ENCODE results near the gene ELOB.

ELOB gene

DNA sequence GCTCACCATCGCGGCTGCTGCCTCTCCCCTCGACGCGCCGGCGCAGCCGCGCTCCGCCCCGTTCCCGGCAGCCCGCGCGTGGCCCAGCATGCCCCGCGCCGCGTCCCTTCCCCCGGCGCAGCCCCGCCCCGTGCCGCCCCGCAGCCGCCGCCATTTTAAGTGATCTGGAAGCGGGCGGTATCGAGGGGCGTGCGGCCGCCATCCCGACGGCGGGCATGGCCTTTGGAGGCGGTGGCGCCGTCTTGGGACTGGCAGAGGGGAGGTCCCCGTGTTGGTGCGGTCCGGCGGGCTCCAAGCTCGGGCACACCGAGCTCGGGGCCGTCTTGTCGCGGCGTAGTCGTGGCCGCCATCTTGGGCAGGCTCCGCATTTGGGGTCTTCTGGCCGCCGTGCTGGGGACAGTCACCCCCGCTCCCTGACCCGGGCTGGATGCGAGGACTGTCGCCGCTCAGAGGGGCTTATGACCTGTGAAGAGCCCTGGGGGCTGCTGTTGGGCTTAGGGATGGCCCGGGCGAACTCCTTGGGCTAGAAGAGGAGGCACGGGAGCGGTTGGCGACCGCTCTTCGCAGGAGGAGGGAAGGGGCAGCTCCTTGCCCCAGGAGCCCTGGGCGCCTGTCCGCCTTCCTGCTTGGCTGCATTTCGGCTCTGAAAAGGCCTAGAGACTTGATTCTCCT is at the start of gene ELOB:
Gene ELOB (minus strand): TSS at position 50 of the 672 bp plus-strand sequence. CDS start 41 bp downstream, at position 9.
- DNase-seq (ENCODE audit: low read depth), result peak; percentile 86

DNA sequence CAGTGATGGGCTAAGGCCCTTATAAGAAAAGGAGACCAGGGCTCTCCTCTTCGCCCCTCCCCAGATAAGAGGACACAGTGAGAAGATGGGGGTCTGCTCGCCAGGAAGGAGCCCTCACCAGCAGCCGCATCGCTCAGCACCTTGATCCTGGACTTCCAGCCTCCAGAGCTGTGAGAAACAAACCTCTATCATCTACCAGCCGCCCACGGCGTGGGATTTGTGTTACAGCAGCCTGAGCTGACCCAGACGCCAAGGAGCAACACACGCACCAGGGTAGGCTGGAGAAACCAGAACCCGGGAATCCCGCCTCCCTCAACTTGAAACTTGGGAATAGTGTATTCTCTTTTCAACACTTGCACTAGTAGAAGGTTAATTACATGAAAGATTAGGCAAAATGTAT is 48.8 kb upstream of the ELOB start:
- no peak for DNase-seq (ENCODE audit: low read depth)

DNA sequence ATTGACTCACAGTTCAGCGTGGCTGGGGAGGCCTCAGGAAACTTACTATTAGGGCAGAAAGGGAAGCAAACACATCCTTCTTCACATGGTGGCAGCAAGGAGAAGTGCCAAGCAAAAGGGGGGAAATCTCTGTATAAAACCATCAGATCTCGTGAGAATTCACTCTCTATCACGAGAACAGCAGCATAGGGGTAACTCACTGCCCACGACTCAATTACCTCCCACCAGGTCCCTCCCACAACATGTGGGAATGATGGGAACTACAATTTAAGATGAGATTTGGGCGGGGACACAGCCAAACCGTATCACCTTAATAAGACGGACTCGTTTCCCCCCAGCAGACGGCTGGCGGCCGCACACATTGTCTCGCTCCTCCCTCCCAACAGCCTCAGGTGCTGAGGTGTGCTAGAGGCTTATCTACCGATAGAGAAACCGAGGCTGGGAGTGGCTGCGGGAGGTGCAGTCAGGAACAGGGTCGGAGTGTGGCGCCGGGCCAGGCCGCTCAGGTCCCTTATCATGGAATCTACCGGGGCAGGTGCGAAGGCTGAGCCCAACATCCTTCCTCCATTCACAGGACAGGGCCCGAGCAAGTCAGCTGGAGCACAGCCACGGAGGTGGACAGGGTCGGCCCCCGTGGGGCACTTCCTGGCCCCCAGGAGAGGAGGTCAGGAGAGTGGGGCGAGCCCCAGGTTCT is 48.1 kb upstream of the ELOB start:
- no peak for DNase-seq (ENCODE audit: low read depth)

DNA sequence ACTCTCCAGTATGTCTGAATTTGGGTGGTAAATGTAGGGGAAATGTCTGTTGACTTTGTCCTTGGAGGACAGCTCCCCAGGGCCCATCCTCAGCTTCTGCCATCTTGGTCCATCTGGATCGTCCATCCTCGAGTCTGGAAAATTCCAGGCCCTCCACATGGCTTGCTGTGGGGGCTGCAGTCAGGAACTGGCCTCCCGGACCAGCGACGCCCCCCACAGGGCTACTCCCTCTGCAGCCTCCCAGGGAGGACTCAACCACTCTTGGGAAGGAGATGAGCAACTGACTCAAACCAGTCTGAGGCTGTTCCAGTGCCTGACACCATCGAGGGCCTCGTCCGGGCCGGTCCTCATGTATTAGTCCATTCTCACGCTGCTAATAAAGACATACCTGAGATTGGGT is 47.5 kb upstream of the ELOB start:
- no peak for DNase-seq (ENCODE audit: low read depth)

DNA sequence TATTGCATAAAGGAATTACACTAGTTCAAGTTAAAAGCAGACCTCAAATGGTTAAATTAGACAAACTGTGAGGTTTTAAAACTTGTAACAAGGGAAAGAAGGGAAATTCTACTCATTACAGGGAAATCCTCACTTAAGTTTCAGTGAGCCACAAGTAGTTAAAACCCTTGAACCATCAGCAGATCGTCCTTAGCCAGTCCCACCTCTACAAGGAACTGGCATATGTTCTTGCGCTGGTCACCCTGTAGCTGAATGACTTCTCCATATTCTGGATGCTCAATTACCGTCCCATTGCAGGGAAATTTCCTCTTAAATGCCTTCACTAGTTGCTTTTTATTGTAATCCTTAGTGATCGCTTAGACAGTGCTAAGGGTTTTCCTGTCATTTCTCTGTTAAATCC is 45.4 kb upstream of the ELOB start:
- no peak for DNase-seq (ENCODE audit: low read depth)

DNA sequence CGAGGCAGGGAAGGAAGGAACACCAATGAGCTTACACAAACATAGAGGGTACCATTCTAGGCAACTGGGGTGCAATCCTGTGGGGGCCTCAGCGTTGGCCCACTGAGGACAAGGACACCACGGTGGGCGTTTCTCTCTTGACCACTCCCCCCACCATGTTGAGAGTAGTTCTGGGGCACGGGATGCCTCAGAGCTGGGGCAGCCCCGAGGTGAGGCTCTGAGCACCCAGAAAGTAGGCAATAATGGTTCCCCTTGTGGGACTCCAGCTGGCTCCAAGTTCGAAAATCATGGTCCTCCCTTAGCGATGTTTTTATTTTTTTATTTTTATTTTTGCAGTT is 45.0 kb upstream of the ELOB start:
- DNase-seq (ENCODE audit: low read depth), result no peak

DNA sequence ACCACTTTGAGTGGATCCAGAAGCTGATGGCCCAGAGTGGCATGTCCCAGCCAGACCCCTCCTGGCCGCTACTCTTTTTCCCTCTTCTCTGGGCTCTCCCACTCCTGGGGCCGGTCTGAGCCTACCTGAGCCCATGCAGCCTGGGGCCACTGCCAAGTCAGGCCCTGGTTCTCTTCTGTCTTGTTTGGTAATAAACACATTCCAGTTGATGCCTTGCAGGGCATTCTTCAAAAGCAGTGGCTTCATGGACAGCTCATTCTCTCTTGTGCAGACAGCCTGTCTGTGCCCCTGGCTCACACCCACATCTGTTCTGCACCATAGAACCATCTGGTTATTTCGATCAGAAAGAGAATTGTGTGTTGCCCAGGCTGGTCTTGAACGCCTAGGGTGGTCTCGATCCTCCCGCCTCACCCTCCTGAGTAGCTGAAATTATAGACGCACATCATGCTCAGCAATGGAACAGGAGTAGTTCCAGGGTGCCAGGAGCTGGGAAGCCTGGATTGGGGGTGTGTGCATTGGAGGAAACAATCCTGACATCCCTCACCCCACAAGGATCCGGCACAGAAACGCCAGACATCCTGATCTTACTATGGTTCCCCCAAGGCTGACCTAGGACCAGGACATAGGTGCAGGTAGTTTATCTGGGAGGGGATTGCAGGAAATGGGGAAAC is 44.5 kb upstream of the ELOB start:
- no peak for DNase-seq (ENCODE audit: low read depth)

DNA sequence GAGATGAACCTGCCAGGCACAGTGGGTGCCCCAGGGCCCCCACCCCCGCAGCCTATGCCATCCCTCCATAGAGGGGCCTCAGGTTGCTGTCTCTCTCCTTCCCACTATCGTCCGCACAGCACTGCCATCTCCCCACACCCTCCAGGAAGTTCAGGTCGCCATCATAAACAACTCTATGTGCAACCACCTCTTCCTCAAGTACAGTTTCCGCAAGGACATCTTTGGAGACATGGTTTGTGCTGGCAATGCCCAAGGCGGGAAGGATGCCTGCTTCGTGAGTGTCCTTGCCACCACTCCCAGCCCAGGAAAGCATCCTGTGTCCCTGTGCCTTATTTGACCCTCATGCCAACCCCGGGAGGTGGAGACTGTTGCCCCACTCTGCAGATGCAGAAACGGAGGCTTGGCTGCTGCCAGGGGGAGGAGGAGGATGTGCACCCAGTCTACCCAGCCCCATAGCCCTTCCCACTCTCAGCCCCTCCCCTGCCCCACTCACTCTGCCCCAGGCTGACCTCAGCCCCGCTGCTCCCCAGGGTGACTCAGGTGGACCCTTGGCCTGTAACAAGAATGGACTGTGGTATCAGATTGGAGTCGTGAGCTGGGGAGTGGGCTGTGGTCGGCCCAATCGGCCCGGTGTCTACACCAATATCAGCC is 43.9 kb upstream of the ELOB start:
- DNase-seq (ENCODE audit: low read depth), result no peak

DNA sequence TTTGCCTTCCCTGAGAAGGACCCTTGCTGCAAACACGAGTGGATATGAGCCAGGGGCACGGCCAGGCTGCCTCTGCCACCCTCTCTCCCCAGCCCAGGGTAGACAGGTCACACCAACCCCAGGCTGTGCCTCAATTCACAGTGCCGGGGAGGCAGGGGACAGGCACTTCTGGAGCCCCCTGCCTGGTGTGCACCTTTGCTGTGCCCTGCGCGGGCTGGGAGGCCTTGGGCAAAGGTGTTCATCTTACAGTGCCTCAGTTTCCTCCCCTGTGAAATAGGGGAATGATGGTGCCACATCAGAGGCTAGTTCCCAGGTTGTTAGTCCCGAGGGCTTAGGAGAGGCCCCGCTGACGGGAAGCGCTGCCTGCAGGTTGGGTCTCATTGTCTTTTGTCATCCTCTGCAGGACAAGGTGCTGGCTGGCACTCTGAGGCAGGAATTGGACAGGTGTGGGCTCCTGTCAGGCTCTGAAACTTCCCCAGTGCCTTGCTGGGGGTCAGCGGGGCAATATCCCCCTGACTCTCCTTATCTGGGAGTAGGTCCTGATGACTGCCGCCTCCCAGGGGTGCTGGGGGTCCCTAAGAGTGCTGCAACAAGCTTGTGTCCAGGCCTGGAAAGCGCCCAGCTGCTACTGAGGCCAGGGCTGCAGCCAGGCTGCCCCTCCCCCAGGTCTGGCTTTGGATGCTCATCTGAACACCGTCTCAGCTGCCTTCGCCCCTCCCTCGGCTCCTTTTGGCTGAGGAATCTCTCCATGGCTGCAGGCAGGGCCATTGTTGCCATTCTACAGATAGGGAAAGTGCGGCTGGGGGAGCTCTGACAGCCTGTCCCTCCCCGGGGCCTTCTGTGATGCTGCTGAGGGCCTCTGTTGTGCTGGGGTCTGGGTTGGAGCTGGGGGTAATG is 43.1 kb upstream of the ELOB start:
- DNase-seq (ENCODE audit: low read depth), result no peak

DNA sequence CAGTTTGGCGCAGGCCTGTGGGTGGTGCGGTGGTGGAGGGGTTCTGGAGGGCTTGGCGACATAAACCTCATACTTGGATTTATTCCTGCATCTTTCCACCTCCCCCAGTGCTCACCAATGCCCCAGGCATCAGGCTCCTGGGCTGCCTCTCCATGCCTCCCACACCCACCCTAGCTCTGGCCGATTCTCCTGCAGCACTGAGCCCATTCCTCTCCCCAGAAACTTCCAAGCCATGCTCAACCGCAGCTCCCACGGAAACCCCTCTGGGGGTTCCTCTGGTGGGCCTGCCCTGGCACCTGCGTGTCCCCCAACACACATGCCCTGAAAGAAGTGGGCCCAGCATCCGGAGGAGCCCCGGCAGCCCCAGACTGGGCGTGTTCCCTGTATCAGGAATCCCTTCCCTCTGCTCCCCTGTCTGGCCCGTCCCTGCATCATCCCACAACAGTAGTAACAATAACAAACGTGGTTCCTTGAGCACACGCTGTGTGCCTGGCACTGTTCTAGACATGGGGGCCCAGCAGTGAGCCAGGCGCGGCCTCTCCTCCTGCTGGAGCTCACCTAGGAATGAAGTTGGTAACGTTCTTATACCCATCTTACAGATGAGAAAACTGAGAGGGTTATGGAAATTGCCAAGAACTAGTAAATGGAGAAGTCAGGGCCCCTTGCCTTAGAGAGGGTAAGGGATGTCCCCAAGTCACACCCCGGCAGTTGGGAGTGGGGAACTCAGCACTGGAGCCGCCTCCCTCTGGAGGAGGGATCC is 42.3 kb upstream of the ELOB start:
- DNase-seq (ENCODE audit: low read depth), result no peak

DNA sequence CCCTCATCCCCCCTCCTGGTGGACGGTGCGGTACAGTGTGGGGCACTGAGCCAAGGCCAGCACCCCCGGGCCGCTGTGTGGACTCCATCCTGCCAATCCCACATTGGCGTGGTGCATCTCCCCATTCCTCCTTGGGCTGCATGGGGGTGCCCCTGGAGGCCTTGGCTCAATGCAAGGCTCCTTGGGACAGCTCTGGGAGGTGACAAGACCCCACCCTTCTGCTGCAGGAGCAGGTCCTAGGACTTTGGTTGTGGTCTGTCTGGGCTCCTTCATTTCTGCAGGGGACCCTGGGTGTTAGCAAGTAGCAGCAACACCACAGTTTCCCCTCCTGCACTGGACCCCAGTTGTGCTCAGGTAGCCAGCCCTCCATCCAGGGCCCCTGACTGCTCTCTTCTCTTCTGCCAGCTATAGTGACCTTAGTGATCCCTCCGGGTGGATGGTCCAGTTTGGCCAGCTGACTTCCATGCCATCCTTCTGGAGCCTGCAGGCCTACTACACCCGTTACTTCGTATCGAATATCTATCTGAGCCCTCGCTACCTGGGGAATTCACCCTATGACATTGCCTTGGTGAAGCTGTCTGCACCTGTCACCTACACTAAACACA is 41.3 kb upstream of the ELOB start:
- DNase-seq (ENCODE audit: low read depth), result no peak

DNA sequence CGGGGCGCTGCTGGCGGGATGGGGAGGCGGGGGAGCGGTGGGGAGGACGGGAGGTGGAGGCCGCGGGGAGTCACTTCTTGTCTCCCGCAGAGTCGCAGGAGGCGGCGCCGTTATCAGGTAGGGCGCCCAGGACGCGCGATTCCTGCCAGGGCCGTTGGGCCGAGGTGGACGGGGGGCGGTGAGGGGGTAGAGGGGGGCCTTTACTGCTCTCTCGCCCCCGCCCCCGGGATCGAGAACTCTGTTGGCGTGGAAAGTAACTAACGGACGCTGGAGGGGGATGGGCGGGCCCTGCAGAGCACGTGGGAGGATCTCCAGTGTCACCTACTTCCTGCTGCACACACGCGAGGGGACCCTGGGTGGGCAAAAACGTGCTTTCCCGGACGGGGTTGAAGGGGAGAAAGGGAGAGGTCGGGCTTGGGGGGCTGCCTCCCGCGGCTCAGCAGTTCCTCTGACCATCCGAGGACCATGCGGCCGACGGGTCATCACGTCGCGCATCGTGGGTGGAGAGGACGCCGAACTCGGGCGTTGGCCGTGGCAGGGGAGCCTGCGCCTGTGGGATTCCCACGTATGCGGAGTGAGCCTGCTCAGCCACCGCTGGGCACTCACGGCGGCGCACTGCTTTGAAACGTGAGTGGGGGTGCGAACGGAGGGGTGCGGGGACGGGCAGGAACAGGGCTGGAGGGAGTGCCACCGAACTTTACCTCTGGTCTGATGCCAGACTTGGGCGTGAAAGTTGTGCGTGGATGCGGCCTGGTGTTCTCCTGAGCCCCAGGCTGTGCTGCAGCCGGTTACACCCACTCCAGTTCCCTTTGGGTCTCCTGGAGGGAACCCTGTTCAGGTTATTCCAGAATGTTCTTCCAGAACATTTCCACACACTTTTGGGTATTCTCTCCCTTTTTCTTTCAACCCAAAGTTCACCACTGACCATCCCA is 40.5 kb upstream of the ELOB start:
- no peak for DNase-seq (ENCODE audit: low read depth)

DNA sequence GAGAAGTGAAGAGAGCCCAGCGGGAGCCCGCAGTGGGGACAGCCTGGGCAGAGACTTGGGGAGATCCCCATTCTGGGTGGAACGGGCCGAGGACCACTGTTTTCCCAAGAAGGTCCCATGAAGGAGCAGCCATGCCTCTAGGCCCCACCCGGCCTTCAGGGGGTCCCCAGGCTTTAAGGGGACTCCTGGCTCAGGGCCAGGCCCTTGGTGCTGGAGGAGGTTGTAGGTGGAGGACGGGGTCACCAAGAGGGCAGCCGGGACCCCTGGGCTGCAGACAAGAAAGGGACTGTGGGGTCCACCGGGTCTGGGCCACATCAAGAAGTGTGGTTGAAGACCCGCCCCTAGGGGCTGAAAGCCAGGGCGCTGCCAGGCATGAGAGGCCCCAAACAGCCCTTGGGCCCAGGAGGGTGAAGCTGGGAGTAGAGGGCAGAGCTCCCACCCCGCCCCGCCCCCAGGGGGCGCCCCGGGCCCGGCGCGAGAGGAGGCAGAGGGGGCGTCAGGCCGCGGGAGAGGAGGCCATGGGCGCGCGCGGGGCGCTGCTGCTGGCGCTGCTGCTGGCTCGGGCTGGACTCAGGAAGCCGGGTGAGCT is 39.8 kb upstream of the ELOB start, which contains the start of gene PRSS21:
Gene PRSS21 (plus strand): TSS at position 487 of the 589 bp plus-strand sequence. CDS start 32 bp downstream, at position 519.
- peak; percentile 19 for DNase-seq (ENCODE audit: low read depth)

DNA sequence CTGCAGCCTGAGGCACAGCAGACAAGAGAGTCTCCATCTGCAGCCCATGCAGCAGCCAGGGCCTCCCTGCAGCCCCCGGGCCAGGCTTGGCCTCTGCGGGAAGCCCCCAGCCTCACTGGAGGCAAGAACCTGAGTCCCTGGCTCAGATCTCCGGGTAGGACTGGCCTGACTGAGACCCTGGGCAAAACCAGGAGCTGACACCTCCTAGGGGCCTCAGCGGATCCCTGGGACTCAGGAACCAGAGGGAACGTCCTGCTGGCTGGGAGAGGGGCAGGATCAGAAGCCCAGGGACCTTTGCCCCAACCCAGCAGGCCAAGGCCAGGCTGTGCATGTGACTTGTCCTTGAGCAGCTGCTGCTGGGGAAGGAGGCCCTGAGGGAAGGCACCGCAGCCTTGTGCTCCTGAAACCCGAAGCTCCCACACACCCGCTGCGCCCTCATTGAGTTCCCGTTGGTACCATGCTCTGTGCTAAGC is 38.3 kb upstream of the ELOB start:
- no peak for DNase-seq (ENCODE audit: low read depth)

DNA sequence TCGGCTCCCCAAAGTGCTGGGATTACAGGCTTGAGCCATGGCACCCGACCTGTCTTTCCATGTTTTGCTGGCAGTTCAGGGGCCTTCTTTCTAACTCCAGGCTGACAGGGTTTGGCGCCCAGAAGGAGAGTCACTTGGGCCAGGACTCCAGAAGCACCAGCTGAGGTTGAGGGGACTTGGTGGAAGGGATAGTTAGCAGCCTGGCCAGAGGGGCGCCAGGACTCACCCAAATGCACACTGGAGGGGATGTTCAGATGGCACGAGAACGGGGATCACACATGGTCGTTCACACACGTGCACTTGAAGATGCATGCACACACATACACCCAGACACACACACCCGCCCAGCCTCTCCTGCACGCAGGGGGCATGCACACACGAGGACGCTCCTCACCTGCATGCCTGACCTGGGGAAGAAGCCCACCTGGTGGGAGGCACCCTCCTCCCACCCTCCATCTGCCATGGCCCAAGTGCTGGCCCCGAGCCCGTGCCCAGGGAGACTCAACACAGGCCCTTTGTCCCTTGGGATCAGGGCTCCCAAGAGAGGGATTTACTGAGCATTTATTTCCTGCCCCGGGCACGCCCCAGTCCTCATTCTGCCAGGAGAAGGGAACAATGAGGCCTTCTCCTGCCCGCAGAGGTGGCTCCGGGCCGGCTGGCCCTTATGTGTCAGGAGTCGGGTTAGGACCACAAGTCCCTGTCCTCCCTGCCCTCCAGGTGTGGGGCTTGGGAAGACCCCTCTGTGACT is 37.6 kb upstream of the ELOB start:
- no peak for DNase-seq (ENCODE audit: low read depth)

DNA sequence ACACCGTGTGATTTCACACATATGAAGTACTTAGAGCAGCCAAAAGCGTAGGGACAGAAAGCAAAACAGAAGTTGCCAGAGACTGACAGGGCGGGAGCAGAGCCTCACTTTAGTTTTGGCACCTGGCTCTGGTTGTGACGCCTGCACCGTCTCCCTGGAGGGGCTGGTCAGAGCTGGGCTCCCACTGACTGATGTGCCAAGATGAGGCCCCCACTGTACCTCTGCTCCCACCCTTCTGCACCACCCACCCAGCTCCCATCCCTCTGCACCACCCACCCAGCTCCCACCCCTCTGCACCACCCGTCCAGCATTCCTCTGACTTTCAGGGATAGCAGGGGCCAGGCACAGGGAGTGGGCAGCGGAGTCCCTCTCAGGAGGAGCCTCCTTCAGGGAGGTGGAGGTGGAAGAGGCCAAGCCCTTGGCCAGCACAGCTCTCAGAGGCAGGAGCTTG is 36.7 kb upstream of the ELOB start:
- DNase-seq (ENCODE audit: low read depth), result no peak

DNA sequence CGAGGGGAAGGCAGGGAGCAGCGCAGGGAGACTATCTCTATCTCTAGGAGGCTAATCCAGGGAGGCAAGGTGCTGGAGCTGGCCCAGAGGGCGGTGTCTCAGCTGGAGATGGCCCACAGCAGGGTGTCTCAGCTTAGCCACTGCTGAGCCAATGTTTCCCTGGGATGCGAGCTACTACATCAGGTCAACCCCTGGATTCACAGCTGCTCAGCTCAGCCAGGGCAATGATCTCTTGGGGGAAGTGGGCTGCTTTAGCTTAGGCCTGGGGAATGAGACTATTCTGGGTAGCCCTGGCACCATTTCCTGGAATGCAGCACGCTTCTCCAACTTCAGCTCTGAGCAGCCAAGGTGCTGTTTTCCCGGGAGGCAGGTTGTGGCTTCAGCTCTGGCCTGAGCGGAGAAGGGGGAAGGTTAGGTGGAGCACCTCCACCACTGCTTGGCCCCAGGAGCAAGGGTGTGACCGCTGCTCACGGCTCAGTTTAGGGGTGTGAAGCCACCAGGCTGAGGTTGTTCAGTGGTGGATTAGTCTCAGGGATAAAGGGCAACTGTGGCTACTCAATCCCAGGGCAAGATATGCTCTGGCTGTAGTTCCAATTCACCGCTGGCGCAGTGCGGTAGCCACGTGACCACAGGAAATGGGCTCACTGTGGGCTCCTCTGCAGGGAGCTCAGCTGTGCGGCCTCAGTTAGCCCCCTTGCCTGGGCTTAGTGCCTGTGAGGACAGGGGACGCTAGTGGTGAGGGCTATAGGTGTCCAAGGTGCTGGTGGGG is 34.8 kb upstream of the ELOB start:
- DNase-seq (ENCODE audit: low read depth), result no peak

All from stimulated activated CD8-positive, alpha-beta memory T cell treated with anti-CD3 and anti-CD28 coated beads, Interleukin-12 subunit alpha, Interleukin-12 subunit beta, amount 100 ng/mL, for 4 hours (primary cell).